Medulla oblongata (tissue), 1 donor: ENCODE measurements around the gene S100G.
A peak's percentile ranks its signal among the peaks of the same experiment; 100 is the strongest.

Experiments
- DNase-seq: peaks from one replicate; pipeline ENCODE4 v3.0.0-alpha.2; 2015; ENCODE audit errors: extremely low spot score

S100G gene

DNA sequence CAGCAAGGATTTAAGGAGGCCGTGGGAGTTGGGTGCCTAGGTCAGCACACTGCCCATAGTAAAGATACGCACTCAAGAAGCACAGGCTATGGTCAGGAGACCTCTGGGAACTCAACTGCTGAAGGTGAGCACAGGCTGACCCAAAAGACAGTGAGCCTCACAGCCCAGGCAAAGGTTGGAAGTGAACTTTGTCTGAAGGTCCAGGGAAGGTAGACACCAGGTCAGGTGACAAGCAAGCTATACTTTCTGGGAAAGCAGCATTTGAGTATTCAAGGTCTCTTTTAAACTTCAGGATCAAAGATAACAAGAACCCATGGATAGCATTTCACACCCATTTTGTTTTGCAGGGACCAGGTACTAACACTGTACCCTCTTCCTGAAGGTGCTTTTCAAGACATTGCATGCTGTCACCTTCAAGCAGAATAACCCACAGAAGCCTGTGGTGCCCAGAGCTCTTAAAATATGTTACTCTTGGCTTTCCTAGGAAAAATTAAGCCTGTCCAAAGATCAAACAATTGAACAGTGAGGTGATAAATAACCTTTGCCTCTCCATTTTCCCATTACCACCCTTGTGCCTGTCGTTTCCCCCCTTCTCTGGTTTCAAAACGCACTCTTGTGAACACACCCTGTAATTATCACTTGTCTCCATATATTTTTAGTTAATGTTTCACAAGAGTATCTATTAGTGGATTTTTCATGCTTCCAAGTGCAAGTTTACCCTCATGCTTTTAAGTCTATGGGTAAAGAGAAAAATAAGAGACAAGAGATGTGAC lies 3.4 kb upstream of the S100G start:
- DNase-seq, result no peak

DNA sequence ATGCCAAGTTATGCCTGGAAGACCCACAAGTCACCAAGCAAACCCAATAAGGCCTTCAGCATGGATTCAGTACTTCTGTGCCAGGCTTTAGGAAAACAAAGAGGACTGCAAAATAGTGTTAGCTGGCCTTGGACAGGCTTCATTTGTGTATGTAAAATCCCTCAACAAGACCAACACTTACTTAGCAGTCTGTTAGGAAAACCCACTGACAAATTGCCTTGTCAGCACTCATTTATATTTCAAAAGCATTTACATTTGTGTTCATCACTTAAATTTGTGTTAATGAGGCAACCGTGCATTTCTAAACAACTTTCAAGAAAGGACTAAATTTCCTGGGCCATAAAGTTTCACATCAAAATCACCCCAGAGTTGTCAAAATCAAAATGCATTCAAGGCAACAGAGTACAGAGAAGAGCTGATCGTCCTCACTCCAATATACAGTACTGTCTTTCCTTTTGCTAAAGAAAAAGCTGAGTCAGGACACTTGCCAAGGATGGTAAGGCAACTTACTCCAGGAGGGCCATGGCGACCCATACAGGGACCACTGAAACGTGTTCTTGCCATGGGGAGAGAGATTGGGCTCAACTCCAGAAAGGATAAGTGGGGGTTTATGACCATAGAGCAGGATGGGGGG lies 1.6 kb downstream of the S100G start:
- DNase-seq, result no peak

DNA sequence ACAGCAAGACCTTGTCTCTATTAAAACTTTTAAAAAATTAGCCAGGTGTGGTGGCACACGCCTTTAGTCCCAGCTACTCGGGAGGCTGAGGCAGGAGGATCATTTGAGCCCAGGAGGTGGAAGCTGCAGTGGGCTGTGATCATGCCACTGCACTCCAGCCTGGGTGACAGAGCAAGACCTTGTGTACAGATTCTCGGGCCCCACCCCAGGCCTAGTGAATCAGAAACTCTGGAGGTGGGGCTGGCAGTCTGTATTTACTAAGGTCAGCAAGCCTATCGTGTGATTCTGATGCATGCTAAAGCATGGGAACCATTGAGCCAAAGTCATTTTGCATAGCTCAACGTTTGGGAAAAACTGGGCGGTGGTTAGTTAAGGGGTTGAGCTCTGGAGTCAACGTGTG lies 3.5 kb downstream of the S100G start:
- no peak for DNase-seq

DNA sequence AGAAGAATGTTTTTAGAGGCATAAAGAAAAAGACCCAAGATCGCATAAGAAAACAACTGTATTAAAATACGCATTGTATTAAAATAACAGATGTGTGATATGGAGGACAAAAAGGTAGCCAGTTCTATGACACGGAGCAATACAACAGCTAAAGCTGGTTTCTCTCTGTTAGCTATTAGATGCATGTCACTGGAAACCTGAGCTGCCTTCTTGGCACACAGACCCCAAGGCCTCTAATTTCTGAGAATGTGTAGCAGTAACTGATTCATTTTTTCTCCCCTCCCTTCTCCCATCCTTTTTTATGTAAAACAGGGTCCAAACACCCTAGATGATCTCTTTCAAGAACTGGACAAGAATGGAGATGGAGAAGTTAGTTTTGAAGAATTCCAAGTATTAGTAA lies 4.1 kb downstream of the S100G start:
- DNase-seq, result no peak

DNA sequence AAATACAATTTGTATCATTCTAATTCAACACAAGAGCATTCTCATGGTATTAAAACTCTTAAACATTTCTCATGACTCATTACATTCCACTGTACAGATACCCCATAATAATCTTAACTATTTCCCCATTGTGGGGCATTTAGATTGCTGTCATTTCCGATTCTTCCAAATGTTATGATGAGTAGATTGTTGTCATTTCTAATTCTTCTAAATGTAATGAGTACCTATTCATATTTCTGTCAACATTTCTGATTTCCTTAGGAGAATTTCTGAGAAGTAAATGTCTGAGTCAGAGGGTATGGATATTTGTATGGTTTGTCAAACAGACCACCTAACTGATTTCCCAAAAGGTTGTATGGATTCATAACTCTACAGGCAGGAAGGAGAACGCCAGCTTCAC lies 8.3 kb downstream of the S100G start:
- DNase-seq, result no peak

DNA sequence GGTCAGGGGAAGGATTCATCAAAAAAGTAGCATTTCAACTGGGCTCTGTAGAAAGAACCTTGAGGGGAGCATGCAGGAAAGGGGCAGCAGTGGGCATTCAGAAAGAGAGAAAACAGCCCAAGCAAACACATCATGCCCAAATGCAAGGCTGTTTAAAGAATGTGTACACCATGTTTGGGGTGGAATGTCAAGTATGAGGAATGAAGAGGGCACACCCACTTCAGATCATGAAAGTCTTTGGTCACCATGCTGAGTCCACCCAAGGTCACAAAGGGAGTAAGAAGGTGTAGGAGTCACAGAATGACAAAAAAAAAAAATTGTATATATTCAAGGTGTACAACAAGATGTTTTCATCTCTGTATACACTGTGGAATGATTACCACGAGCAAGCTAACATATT lies 9.4 kb downstream of the S100G start:
- no peak for DNase-seq

DNA sequence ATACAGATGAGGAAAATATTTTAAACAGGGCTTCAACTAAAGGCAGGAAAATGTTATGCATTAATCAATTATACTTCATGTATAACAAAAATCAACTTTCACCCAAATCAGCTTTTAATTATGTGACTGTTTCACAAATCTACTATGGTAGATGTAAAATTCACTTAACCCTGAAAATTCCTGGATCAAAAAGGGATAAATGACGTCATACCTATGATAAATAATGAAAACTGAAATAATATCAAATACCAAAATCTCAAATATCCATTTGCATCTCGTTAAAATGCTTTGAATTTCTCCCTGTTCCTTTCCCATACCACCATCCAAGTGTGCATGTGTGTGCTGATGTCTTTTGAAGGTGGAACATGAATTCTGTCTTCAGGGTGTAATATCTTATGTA lies 11.5 kb downstream of the S100G start:
- no peak for DNase-seq

DNA sequence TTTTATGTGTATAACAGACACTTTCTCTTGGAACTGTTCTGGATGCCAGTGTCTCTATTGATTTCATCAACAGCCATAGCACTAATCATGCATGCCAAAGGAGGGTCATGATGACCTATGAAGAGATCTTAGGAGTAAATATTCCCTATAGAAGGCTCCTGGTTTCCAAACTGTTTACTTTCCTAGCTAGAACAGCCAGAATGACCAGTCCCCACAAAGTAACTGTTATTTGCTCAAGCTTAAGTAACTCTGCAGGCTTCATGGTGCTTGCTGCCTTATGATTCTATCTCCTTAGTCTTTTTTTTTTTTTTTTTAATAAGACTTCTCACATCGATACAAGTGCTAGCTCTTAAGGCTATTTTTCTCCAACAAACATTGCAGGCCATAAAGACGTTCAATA lies 12.4 kb downstream of the S100G start:
- no peak for DNase-seq

DNA sequence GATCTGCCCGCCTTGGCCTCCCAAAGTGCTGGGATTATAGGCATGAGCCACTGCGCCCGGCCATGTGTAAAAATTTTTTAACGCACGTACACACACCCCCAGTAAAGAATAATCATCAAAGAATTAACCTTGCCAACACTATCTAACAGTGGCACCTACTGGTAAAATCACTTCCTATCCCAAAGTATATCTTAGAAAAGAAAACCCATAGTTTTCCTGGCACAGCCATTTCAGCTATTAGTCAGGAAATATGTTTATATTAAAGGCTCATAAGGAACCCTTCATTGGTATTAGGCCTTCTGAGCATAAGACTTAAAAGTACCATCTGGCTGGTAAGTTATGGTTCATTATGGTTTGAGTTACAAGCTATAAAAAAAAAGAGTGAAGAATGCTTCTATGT lies 14.1 kb downstream of the S100G start:
- DNase-seq, result no peak

DNA sequence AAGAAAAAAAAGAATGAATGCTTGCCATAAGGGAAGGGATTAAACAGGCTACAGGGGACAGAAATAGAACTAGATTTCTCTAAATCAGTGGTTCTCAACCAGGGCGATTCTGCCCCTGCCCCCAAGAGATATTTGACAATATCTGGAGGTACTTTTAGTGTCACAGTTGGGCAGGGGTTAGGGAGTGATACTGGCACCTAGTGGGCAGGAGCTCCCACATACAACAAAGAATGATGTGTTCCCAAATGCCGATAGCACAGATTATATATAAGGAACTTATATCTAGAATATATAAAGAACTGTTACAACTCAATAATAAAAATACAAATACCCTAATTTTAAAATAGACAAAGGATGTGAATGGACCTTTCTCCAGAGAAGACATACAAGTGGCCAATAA lies 14.7 kb downstream of the S100G start:
- DNase-seq, result no peak

DNA sequence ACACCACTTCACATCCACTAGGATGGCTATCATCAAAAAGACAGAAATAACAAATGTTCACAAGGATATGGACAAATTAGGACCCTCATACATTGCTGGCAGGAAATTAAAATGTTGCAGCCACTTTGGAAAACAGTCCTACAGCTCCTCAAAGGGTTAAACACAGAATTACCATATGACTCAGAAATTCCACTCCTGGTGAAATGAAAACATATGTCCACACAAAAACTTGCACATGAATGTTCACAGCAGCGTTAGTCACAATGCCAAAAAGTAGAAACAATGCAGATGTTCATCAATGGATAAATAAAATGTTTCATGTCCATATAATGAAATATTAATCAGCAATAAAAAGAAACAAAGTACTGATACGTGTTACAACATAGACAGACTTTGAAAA lies 15.1 kb downstream of the S100G start:
- DNase-seq, result no peak

DNA sequence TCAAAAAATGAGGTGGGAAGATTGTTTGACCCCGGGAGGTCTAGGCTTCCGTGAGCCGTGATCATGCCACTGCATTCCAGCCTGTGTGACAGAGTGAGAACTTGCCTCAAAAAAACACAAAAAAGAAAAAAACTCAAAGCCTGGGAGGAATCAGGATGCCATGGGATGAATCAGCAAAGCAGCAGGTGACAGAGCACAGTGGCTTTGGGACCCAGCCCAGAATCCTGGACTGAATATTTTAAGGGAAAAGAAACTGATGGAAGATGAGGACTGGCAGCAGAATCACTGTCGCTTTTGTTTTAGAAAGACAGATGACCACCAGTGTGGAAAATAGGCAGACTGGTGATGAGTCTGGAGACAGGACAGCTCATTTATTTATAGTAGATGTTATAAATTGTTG lies 16.6 kb downstream of the S100G start:
- peak; percentile 73 for DNase-seq

DNA sequence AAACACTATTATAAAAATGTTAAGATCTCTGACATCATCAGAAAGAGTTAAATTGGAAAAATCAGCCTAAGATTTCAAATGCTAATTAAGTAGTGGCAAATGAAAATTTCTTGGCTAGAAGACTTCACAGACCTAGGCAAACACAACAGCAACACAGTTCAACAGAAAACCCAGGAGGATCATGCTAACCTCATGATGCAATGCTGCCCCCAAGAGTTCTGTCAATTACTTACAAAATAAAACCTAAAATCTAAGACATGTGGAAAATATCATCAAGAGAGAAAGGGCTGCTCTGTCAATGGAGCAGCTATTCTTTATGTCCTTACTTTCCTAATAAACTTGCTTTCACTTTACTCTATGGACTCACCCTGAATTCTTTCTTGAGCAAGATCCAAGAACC lies 21.0 kb downstream of the S100G start:
- DNase-seq, result peak; percentile 74

DNA sequence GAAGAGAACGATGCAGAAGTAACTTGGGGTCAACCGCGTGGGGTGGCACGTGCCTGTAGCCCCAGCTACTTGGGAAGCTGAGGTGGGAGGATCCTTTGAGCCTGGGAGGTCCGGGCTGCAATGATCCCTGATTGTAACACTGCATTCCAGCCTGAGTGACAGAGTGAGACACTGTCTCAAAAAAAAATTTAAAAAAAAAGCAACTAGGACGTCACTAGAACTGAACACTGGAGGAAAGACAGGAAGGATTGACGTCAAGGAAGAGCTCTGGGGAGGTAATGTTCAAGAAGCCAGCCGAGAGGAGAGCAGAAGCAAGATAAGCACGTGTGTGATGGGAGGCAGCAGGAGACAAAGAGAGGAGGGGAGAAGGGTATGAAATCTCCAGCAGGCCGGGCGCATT lies 28.7 kb downstream of the S100G start:
- no peak for DNase-seq

DNA sequence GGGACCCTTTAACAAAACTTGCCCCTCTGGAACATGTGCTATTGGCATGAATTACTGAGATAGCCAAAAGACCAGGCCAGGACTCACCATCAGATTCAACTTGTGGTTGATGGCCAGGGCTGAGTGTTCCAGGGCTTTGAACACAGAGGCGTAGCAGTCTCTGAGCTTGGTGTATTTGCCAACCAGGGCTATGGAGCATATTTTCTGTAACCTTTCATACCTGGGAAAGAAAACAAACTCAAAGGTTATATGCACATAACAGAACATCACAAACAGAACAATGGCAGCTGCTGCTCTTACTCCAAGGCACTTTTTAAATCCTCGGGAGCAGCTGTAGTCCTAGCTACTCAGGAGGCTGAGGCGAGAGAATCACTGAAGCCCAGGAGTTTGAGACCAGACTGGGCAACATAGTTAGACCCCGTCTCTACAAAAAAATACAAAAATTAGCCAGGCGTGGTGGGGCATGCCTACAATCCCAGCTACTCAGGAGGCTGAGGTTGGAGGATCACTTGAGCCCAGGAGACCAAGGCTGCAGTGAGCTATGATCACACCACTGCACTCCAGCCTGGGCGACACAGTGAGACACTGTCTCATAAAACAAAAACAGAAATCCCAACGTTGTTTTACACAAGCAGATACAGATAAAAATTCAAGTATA lies 33.2 kb downstream of the S100G start:
- DNase-seq, result no peak

DNA sequence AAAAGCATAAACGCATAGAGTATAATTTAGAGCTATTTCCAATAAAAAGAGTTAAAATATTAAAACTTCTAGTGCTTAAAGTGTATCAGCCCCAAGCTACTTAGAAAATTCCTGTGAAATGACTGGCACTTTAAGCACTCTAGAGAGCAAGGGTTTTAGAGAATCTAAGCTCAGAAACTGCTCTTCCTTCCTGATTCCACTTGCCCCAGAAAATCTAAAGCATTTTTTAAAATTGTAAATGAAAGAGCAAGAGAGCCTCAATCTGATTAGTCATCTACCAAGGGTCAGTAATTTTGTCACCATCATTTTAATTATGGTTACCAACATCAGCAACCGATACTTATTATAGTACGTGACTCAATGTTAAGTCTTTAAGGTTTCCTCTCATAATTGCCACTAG lies 37.6 kb downstream of the S100G start:
- DNase-seq, result no peak

DNA sequence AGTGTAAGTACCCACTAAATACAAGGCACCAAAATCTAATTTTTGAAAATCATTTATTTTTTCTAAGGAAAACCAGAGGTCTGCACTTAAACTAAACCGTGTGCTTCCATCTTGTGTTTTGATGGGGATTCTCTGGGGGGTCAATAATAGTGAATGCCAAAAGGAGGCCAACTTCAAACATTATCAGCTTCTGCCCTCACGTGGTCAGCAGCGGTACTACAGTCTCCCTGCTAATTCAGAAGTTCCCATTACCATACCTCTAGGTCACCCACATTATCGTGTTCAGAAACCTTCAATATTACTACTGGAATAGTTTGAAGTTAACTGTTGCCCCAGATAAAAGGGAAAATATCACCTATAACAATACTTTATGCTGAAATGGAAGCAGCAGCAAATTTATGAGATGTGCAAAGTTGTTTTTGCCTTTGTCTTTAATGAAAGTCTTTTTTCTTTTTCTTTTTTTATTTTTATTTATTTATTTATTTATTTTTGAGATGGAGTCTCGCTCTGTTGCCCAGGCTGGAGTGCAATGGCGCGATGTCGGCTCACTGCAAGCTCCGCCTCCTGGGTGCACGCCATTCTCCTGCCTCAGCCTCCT lies 45.2 kb downstream of the S100G start:
- peak; percentile 42 for DNase-seq

DNA sequence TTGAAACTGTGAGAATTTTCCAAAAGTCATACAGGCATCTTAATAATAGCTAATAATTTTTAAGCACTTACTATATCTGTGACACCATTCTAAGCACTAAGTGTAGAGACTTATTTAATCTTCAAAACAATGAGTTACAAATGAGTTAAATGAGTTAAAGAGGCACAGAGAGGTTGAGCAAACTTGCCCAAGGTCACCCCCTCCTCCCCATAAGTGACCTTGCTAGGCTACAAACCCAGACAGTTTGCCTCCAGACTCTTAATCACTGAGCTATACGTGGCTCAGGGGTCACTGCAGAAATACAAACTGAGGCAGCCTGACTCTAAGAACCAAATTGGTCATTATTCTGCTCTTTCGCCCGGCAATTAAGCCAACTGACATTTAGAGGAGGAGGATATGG lies 47.0 kb downstream of the S100G start:
- no peak for DNase-seq

DNA sequence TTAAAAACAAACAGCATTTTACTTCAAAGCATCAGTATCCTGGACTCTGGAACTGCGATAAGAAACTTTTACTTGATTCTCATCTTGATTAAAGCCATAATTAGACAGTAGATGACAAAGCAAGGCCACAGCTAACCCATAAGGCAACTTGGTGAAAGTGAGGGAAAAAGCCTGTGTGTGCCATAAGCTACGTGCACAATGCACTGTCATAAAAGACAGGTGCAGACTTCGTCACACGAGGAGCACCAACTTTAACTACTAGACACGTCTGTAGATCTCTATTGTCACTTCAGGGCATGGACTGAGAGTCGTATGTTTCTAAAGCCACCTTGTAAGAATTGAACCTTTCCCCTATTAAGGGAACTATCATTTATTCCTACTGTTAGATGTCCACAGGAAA lies 49.4 kb downstream of the S100G start:
- no peak for DNase-seq

DNA sequence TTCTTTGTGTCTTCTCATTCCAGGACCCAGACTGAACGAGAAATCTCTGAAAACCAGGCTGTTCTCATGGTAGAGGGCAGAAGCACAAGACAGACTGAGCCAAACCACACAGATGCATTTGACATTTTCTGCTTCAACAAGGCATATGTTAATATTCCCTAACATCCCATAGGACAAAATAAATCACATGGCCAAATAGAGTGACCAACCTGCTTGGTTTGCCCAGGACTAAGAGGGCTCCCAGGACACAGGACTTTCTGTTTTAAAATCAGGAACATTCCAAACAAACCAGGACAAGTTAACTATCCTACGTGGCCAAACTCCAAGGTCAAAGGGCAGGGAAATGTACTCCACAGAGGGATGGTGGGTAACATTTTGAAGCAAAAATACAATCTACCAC lies 50.8 kb downstream of the S100G start:
- no peak for DNase-seq

DNA sequence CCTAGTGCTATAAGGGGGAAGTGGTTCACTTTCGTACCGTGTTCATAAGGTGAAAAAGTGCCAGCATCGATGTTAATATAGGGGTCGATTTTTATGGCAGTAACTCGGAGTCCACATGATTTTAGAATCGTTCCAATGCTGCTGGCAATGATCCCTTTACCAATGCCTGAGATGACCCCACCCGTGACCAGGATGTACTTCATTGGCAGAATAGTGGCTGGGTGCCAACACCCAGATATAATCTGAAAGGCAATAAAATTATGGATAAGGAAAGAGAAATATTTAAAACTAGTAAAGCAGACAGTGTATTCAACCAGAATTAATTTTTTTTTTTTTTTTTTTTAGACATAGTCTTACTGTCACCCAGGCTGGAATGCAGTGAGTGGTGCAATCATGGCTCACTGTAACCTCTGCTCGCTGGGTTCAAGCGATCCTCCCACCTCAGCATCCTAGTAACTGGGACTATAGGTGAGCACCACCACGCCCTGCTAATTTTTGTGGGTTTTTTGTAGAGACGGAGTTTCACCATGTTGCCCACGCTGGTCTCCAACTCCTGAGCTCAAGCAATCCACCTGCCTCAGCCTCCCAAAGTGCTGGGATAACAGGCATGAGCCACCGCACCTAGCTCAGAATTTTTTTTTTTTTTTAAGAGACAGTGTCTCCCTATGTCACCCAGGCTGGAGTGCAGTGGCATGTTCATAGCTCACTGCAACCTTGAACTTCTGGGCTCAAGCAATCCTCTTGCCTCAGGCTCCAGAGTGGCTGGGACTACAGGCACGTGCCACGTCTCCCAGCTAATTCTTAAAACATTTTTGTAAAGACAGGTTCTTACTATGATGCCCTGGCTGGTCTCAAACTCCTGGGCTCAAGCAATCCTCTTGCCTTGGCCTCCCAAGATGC lies 53.0 kb downstream of the S100G start:
- DNase-seq, result no peak
